K562 (cell line): ENCODE data around the gene FARP1. TPM values are rescaled to one million over a fixed set of nuclear protein-coding genes. Genes with fewer than 3 reads are reported as not detected.

Experiments
- AFF1 ChIP-seq, 2 experiments: fragments of 450-650 bp; IDR thresholded peaks; 2 replicates each; pipeline ENCODE4 v1.6.1; 2018; ENCODE audit warnings: mild to moderate bottlenecking in 2 of 2, low read depth in 1 of 2; ENCODE audit not compliant: partially characterized antibody in 2 of 2
- ARID1B ChIP-seq: fragments of 450-650 bp; IDR thresholded peaks from 2 replicates; pipeline ENCODE4 v1.6.1; 2016; ENCODE audit warnings: antibody characterized with exemption, mild to moderate bottlenecking, inconsistent platforms
- FOXP4 ChIP-seq: sonication (generic); formaldehyde crosslinking; IDR thresholded peaks from 2 replicates; pipeline ENCODE4 v1.8.0; 2022; ENCODE audit warnings: mild to moderate bottlenecking, missing genetic modification reagents, borderline replicate concordance
- HNRNPUL1 ChIP-seq: fragments of 200-400 bp; formaldehyde crosslinking; IDR thresholded peaks from 2 replicates; pipeline ENCODE4 v1.6.1; 2017; ENCODE audit warnings: low read length
- IFI16 ChIP-seq: fragments of 250-450 bp; sonication (Bioruptor Pico); IDR thresholded peaks from 2 replicates; pipeline ENCODE4 v2.1.2; 2022; ENCODE audit warnings: mild to moderate bottlenecking, inconsistent platforms
- MCM7 ChIP-seq, 2 experiments: fragments of 450-650 bp; IDR thresholded peaks; 2 replicates each; pipeline ENCODE4 v1.6.1; 2016 to 2018
- NCOA4 ChIP-seq: fragments of 450-650 bp; IDR thresholded peaks from 2 replicates; pipeline ENCODE4 v1.6.1; 2018; ENCODE audit warnings: mild to moderate bottlenecking; ENCODE audit not compliant: partially characterized antibody
- POLR3G ChIP-seq: IDR thresholded peaks from 2 replicates; pipeline ENCODE4 v1.6.1; 2011; ENCODE audit not compliant: insufficient read length, insufficient replicate concordance; ENCODE audit errors: extremely low read depth
- SAFB2 ChIP-seq: fragments of 200-400 bp; formaldehyde crosslinking; IDR thresholded peaks from 2 replicates; pipeline ENCODE4 v1.6.1; 2018; ENCODE audit warnings: borderline replicate concordance, low read length, low read depth, moderate library complexity; ENCODE audit not compliant: severe bottlenecking
- ZBTB7A ChIP-seq: IDR thresholded peaks from 2 replicates; pipeline ENCODE4 v1.6.1; 2011; ENCODE audit warnings: low read depth, mild to moderate bottlenecking, low read length, moderate library complexity, borderline replicate concordance; ENCODE audit not compliant: control insufficient read depth
- ZKSCAN1 ChIP-seq: fragments of 150-350 bp; IDR thresholded peaks from 2 replicates; pipeline ENCODE4 v1.6.1; 2016; ENCODE audit warnings: low read depth, low read length
- ZNF184 ChIP-seq: sonication (generic); formaldehyde crosslinking; IDR thresholded peaks from 2 replicates; pipeline ENCODE4 v1.5.0; 2020; ENCODE audit warnings: missing genetic modification reagents
- ZNF41 ChIP-seq: fragments of 250-450 bp; sonication (Bioruptor Pico); conservative IDR thresholded peaks from 2 replicates; pipeline ENCODE4 v1.4.0; 2020; ENCODE audit warnings: mild to moderate bottlenecking
- ZNF512 ChIP-seq: IDR thresholded peaks from 2 replicates; pipeline ENCODE4 v1.6.1; 2016; ENCODE audit warnings: missing genetic modification characterization, missing compliant biosample characterization
- ZNF79 ChIP-seq: fragments of 250-450 bp; sonication (Bioruptor Pico); IDR thresholded peaks from 2 replicates; pipeline ENCODE4 v1.4.0; 2020; ENCODE audit warnings: low read depth, mild to moderate bottlenecking, moderate library complexity
- polyA plus RNA-seq, 8 experiments: library from polyadenylated mRNA; depleted of rRNA in 4 of 8; stranded (reverse) in 5 of 8; unstranded in 3 of 8; fragments of >200 nt; fragmentation: Nextera tagmentation in 2 of 8; fragmentation: Illumina TruSeq in 1 of 8; extraction: Ambion mirVana in 2 of 8; extraction: Trizol in 1 of 8; gene quantifications; 2 replicates each; pipeline versions ENCODE4 v1.2.1 to v1.2.3, GENCODE V29; 2011 to 2014; ENCODE audit warnings: inconsistent platforms in 1 of 8, missing spikeins in 1 of 8
- total RNA-seq, 7 experiments: library from RNA; depleted of rRNA in 6 of 7; stranded (reverse); fragments of >200 nt in 6 of 7; fragmentation: Illumina TruSeq in 2 of 7; extraction: Trizol in 2 of 7; gene quantifications; 2 replicates each; pipeline versions ENCODE4 v1.2.1 to v1.2.3, GENCODE V29; 2011 to 2021; ENCODE audit warnings: low replicate concordance in 1 of 7
- TF ChIP-seq, protein P1 (sequence below): sonication (generic); formaldehyde crosslinking; IDR thresholded peaks from 2 replicates; pipeline ENCODE4 v1.8.1; 2023; ENCODE audit warnings: mild to moderate bottlenecking, missing genetic modification reagents

Gene FARP1
- total and polyA plus RNA-seq, 9 of the 15 experiments (the other 6 are each of a cell fraction or from before 2014, with no cell fraction given): 0.03 to 0.29 (median 0.05) TPM; not detected in 3

DNA sequence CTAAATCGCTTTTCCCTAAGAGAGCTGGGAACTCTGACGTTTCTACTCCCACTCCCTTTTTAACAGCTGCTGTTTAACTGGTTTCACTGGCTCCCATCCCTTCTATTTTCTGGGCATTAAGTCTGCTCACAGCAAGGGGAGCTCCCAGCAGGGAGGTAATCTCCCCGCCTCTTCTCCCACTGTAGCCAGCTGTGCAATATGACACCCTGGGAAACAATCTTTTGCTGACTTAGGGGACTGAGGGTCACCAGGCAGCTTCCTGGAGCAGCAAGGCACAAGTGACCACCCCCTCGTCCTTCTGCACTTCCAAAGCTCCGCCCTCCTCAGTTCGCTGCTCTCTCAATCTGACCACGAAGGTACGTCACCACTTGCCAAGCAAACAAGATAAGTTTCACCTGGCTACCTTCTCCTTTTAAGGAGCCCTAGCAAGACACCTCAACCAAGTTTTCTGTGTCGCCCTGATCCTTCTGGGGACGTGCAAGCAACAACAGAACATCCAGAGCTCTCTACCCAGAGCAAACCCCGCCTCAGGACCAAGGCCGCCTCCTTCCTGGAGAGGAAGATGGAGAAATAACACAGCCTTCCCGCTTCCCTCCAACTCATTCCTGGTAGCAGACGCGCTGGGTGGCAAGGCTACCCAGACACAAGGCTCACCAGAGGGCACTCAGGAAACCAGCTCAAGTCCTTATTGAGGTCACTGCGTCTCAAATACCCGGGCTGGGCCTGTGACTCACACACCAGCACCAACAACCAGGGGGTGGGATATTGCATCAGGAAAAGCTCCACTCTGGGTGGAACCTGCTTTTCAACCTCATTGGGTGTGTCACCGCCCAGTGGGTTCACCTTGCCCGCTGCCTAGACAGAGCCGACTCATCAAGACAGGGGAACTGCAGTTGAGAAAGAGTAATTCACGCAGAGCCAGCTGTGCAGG, 341.7 kb downstream of the FARP1 start (continued):
- peak in 1 of 2 experiments; percentile 13 for TF ChIP-seq AFF1 (IDR thresholded peaks at IDR 0.05; ENCODE audit: low read depth in 1 of 2, partially characterized antibody in 2 of 2)
- TF ChIP-seq, protein P1, sequence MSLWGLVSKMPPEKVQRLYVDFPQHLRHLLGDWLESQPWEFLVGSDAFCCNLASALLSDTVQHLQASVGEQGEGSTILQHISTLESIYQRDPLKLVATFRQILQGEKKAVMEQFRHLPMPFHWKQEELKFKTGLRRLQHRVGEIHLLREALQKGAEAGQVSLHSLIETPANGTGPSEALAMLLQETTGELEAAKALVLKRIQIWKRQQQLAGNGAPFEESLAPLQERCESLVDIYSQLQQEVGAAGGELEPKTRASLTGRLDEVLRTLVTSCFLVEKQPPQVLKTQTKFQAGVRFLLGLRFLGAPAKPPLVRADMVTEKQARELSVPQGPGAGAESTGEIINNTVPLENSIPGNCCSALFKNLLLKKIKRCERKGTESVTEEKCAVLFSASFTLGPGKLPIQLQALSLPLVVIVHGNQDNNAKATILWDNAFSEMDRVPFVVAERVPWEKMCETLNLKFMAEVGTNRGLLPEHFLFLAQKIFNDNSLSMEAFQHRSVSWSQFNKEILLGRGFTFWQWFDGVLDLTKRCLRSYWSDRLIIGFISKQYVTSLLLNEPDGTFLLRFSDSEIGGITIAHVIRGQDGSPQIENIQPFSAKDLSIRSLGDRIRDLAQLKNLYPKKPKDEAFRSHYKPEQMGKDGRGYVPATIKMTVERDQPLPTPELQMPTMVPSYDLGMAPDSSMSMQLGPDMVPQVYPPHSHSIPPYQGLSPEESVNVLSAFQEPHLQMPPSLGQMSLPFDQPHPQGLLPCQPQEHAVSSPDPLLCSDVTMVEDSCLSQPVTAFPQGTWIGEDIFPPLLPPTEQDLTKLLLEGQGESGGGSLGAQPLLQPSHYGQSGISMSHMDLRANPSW (CRISPR knock-in tag): no peak
- TF ChIP-seq ZNF41 (CRISPR knock-in tag): no peak
- TF ChIP-seq FOXP4 (CRISPR knock-in tag): no peak
- no peak for TF ChIP-seq ZKSCAN1
- TF ChIP-seq ZBTB7A: 0 out of 2 replicates have a peak, but pooled peaks have one; percentile 38
- no peak for TF ChIP-seq ZNF79 (CRISPR knock-in tag)
- TF ChIP-seq ARID1B: peak; percentile 46; the same call in 1 of the 2 replicates
- TF ChIP-seq NCOA4: no peak
- no peak for TF ChIP-seq ZNF512 (tag)
- TF ChIP-seq MCM7 (IDR thresholded peaks at IDR 0.05): no peak
- no peak for TF ChIP-seq ZNF184 (CRISPR knock-in tag)
- no peak for TF ChIP-seq IFI16 (CRISPR knock-in tag)
- no peak for TF ChIP-seq POLR3G
- TF ChIP-seq SAFB2: no peak
- TF ChIP-seq HNRNPUL1: no peak
